ENCODE results near the gene CGRRF1.

GRCh38 chr14:54467280-54467679 is 42.4 kb upstream of the CGRRF1 start:
- TF ChIP-seq FOSL2 (IDR thresholded peaks at IDR 0.05; ENCODE audit: borderline replicate concordance, low read depth) (no peak), TEAD4 (IDR thresholded peaks at IDR 0.05; ENCODE audit: borderline replicate concordance, insufficient read depth) (no peak), MAX (IDR thresholded peaks at IDR 0.05; ENCODE audit: low read depth) (no peak), CHD2 (IDR thresholded peaks at IDR 0.05; ENCODE audit: low read length, partially characterized antibody) (no peak), CTCF (IDR thresholded peaks at IDR 0.05) (no peak), POLR2AphosphoS5 (IDR thresholded peaks at IDR 0.05; ENCODE audit: low read depth, low read length) (no peak)
